HepG2 (cell line): ENCODE results near the gene NKAIN2.

ENCODE experiments used
- HDAC2 ChIP-seq: sonication (generic); formaldehyde crosslinking; IDR thresholded peaks from 2 replicates; pipeline ENCODE4 v1.4.0; 2020; ENCODE audit warnings: missing genetic modification reagents
- POLR2AphosphoS5 ChIP-seq: IDR thresholded peaks from 2 replicates; pipeline ENCODE4 v1.6.1; 2012; ENCODE audit warnings: low read depth, low read length
- RERE ChIP-seq: IDR thresholded peaks from 2 replicates; pipeline ENCODE4 v1.6.1; 2016; ENCODE audit warnings: low read depth, missing genetic modification reagents, missing compliant biosample characterization
- ZNF7 ChIP-seq: IDR thresholded peaks from 2 replicates; pipeline ENCODE4 v1.6.1; 2016; ENCODE audit warnings: missing biosample characterization, missing genetic modification reagents
- TF ChIP-seq, protein P1 (sequence below): sonication (generic); formaldehyde crosslinking; IDR thresholded peaks from 2 replicates; pipeline ENCODE4 v1.5.0; 2020; ENCODE audit warnings: missing genetic modification reagents

DNA sequence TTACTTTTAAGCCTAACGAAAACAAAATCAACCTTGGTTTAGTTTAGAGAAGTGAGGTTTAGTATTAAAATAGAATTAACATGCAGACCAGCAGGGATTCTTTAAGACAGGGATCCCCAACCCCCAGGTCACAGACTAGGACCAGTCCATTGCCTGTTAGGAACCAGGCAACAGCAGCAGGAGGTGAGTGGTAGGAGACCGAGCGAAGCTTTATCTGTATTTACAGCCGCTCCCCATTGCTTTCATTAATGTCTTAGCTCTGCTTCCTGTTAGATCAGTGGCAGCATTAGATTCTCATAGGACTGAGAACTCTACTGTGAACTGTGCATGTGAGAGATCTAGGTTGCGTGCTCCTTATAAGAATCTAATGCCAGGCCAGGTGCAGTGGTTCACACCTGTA, 225.9 kb downstream of the NKAIN2 start:
- TF ChIP-seq RERE (CRISPR knock-in tag) (no peak), POLR2AphosphoS5 (no peak), ZNF7 (CRISPR knock-in tag) (no peak), HDAC2 (CRISPR knock-in tag) (no peak)
- TF ChIP-seq, protein P1, sequence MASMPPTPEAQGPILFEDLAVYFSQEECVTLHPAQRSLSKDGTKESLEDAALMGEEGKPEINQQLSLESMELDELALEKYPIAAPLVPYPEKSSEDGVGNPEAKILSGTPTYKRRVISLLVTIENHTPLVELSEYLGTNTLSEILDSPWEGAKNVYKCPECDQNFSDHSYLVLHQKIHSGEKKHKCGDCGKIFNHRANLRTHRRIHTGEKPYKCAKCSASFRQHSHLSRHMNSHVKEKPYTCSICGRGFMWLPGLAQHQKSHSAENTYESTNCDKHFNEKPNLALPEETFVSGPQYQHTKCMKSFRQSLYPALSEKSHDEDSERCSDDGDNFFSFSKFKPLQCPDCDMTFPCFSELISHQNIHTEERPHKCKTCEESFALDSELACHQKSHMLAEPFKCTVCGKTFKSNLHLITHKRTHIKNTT (CRISPR knock-in tag) = no peak
